Neural cell (in vitro differentiated cells): ENCODE results near the gene GNAI2.

Source experiments
- CTCF ChIP-seq: fragments of 450-650 bp; IDR thresholded peaks from 2 replicates; pipeline ENCODE4 v1.5.1; 2014; ENCODE audit warnings: antibody characterized with exemption, mild to moderate bottlenecking, moderate library complexity; ENCODE audit not compliant: poor library complexity, severe bottlenecking
- EZH2 ChIP-seq: fragments of 200-600, 300-800 bp; shearing (Covaris generic), sonication (generic); IDR thresholded peaks from 2 replicates; pipeline ENCODE4 v1.6.1; 2014; ENCODE audit warnings: antibody characterized with exemption, low read length, borderline replicate concordance, mild to moderate bottlenecking; ENCODE audit not compliant: insufficient read depth, poor library complexity, severe bottlenecking
- POLR2AphosphoS5 ChIP-seq: IDR thresholded peaks from 2 replicates; pipeline ENCODE4 v1.6.1; 2012
- RAD21 ChIP-seq: fragments of 450-650 bp; conservative IDR thresholded peaks from 2 replicates; pipeline ENCODE4 v1.6.1; 2014; ENCODE audit warnings: antibody characterized with exemption, mild to moderate bottlenecking, moderate library complexity
- REST ChIP-seq: IDR thresholded peaks from 2 replicates; pipeline ENCODE4 v1.6.1; 2012; ENCODE audit warnings: borderline replicate concordance
- TAF1 ChIP-seq: IDR thresholded peaks from 2 replicates; pipeline ENCODE4 v1.6.1; 2012; ENCODE audit warnings: low read depth

GRCh38 chr3:50219285-50219684, 16.7 kb upstream of the GNAI2 start:
- TF ChIP-seq CTCF (no peak), POLR2AphosphoS5 (no peak), TAF1 (no peak), RAD21 (no peak), REST (no peak), EZH2 (no peak)
